HG02678 (cell line): ENCODE measurements around the gene MB.
"Not testable (repeated sequence)": the region's sequence is repeated elsewhere in the genome, so short reads cannot be mapped to it uniquely, and the experiment has no call there.

Experiments
- ATAC-seq: cut with Tn5 transposase; IDR thresholded peaks from one replicate; pipeline ENCODE4 v1.9.1; 2021; ENCODE audit warnings: mild to moderate bottlenecking, moderate library complexity; ENCODE audit not compliant: unreplicated experiment

Gene MB

GRCh38 chr22:35617137-35617755, at the start of gene MB:
TSS of gene MB (minus strand) at chr22:35617329. CDS start at chr22:35617257, 72 bp downstream.
- no peak for ATAC-seq

- not testable (repeated sequence) for ATAC-seq
Measured at GRCh38 chr22:35666699-35667098, 49.6 kb upstream of the MB start.

DNA sequence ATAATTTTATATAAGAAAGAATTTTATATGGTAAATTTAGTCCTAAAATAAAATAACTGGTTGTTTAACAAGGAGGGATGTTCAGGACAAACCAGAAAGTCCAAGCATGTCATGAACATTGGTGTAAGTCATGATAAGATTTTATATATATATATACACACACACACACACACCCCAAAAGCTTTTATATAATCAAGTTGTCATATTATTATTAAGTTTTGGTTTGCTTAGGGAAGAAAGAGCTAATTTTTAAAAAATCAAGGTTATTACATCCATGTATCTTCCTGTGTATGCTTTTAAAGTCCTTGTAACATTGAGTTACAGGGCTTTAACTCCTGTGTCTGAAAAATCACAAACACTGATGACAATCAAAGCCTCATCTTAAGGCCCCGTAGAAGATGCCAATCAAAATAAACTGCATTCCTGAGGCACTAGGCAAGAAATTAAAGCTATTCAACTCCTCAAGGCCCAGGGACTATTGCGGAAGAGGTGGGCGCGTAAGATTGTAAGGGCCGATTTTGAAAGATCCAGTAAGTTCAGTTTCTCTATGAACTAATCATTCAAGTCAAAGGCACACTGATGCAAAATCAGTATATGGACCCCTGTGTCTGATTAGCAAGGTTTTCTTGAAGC, 47.9 kb upstream of the MB start:
- no peak for ATAC-seq

GRCh38 chr22:35663371-35663770, 46.2 kb upstream of the MB start:
- no peak for ATAC-seq

DNA sequence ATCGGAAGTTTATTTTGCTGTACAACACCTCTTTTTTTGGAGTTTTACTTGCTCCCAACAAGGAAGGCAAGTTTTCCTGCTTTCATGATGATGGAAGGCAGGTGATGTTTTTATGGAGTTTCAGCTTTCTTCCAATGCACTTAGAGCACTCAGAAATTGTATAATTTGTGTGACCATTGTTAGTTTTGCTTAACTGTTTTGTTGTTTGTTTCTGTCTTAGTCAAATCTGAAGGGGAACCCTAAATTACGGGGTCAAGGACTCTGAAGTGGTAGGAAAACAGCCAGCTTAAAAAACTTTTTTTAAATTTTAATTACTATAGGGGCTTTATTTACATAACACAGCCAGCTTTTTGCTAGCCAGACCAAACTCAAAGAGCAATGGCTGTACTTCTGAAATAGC, 45.8 kb upstream of the MB start:
- no peak for ATAC-seq

DNA sequence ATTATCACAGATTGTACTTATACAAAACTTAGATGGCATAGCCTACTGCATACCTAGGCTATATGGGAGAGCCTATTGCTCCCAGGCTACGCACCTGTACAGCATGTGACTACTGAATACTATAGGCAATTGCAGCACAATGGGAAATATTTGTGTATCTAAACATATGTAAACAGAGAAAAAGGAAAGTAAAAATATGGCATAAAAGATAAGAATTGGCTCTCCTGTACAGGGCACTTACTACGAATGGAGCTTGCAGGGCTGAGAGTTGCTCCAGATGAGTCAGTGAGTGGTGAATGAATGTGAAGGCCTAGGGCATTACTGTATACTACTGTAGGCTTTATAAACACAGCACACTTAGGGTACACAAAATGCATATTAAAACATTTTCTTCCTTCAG, 44.3 kb upstream of the MB start:
- ATAC-seq = no peak

DNA sequence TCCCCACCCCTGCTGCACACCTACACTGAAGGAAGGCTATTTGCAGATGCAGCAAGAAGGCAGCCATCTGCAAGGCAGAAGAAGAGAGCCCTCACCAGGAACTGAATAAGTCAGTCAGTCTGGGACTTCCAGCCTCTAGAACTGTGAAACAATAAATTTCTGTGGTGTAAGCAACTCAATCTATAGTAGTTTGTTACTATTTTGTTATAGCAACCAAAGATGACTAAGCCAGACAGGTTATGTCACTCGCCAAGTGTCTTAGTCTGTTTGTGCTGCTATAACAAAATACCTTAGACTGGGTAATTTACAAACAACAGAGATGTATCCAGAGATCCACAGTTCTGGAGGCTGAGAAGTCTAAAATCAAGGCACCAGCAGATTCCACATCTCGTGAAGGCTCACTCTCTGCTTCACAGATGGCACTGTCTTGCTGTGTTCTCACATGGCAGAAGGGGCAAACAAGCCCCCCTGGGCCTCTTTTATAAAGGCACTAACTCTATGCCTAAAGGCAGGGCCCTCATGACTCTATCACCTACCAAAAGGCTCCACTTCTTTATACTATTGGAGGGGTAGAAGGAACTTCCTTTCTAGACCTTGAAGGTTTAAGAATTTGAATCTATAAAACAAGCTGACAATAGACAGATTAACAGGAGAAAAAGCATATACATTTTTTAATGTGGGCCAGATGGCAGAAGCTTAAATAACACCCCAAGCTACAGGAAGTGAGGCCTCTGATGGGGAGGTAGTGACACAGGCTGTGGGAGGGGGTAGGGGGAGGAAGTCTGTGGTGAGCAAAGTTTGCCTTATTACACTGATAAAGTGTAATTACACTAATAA, 43.4 kb upstream of the MB start:
- ATAC-seq = no peak

DNA sequence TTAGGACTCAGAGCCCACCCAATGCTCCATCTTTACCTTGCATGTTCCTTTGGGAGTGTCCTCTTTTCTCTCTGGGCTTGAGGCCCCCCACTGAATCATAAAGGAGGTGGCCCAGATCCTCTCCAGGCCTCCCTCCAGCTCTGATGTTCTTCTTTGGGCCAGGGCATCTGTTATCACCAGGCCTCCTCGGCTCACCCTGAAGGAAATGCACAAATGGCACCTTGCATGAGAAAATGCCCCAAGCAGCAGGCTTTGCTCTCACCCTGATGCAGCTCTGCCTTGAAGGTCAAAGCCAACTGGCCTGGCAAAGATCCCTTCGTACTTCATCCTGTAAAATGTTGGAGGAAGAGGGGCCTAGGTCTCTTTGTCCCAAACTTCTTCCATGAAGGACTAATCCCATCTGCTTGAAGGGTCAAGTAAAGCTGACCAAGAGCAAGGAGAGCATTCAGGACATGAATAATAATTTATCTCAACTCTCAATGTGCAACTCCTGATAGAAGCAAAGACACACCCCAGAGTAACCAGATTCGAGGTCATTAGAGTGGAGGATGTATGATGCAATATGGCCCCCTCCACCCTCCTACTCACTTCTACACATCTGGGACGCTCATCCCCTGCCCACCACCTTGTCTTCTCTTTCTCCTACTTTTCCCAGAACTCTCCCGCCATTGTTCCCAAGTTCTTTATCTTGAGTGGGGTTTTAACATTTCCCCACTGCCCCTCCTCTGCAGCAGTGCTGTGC, 40.6 kb upstream of the MB start:
- no peak for ATAC-seq

DNA sequence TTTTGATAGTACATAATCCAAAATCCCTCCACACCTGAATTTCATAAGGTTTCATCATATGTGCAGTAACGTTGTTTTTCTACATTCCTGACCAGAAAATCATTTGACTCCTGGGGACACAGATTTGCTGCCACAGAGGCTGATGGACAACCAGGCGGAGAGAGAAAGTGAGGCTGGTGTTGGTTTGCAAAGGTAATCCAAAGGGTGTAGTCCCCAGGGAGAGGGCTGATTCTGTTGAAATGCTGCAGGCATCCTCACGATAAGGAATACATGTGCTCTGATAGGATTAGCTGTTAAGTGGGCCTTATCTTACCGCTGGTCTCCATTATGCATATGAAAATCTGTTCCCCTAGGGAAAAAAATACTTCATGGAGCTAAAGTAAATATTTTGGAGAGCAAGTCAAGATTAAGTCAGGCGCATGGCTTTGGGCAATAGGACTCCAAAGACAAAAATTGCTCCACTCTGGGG, 39.2 kb upstream of the MB start:
- no peak for ATAC-seq

DNA sequence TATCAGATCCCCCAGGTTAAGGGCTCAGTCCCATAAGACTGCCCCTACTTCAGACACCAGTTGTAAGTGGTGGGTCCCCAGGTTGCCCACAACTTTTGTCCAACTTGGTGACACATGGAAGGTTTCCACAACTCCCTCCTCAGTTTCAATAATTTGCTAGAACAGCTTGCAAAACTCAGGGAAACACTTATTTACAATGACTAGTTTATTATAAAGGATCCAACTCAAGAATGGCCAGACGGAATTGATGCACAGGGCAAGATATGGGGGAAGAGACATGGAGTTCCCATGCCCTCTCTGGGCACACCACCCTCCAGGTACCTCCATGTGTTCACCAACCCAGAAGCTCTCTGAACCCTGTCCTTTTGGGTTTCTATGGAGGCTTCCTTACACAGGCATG, 36.7 kb upstream of the MB start:
- no peak for ATAC-seq

DNA sequence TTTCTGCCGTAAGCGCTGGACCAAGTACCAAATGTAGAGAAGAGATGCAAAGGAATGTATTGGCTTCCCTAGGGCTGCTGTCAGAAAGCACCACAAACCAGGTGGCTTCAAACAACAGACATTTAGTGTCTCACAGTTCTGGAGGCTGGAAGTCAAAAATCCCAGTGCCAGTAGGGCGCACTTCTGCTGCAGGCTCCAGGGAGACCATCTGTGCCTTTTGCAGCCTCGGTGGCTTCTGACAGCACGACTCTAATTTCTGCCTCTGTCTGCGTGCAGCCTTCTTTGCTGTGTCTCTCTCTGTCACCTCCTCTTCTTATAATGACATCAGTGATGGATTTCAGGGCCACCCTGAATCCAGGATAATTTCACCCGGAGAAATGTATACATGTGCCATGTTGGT, 34.0 kb upstream of the MB start:
- ATAC-seq = no peak

DNA sequence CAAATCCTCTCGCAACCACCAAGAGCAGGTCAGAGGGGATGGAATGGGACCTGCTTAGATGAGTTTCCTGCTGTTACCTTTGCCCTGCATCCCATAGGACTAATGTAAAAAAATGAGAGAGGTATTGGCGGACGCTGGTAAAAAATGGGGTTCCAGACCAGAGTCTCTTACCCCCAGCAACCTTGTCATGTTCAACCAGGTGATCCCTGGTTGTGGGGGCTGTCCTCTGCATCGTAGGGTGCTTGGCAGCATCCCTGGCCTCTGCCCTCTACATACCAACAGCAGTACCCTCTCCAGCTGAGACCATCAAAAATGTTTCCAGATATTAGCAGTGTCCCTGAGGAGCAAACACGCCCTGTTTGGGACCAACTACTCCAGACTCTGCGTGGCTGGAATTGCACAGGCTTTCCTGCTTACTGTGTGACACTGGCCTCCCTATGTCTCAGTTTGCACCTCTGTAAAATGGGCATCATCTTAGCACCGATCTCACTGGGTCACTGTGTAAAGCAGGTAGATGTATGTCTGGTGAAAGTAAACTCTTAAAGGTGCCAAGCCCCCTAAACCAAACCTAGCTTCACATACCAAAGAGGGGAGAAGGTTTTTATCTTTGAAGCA, 32.6 kb upstream of the MB start:
- ATAC-seq = no peak

GRCh38 chr22:35649026-35649553, 32.0 kb upstream of the MB start:
- no peak for ATAC-seq

DNA sequence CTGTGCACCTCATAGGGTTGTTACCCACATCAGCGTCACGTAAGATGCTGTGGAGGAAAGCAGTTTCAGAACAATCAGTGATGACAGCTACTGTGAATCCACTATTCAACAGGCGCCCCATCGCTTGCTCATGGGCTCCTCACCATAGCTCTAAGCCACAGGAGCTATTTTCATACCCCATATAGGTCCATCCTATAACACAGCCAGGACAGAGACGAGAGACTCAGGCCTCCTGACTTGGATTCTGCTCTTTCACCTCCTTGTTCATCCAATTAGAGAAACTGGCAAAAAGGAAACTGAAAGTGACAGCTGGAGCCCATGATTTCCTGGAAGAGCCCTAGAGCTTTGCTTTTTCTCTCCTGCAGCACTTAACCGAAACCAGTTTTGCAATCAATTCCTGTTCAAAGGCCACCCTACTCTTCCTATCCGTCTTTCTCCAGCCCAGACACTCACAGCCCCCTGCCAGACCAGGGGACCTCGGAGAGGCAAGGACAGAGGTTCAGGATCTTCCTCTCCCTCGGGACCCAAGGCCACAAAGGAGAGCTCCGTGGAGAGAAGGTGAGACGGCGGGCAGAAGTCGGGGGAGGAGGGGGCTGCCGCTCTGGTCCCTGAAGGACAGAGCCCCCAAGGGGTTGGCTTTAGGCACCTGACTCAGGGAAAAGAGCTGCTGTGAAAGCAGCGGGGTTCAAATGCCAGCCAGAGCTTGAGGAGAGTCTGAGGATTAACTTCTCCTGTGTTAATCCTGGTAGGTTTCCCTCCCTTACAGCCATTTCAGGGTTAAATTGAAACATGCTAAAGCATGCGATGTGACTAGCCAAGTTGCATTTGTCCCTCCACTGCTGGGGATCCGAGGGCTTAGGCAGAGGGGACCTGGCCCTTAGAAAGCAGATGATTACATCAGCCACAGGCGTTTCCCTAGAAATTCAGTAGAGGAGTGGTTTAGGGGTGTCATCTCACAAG, 31.2 kb upstream of the MB start, which contains the start of gene APOL6:
Gene APOL6, plus strand, starts transcription at position 381 of the 960 bp plus-strand sequence. CDS start 7,980 bp downstream, outside the sequence.
- ATAC-seq = peak; percentile 60

DNA sequence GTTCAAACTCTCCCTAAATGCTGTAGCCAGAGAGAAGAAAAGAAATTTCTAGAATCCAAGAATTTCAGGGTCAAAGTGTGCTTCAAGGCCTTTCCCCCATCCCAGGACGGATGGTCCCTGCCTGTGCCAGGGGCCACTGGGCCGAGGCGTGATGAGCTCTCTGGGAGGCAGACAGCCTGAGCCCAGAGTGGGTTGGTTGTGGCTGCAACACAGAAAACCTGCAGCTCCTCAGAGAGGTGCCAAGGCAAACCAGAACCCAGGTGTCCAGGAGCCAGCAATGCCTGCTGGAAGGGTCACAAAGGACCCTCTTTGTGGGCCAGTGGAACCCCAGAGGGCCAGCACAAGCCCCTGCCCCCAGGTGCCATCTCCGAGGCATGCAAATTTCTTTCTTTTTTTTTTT, 28.5 kb upstream of the MB start:
- ATAC-seq = no peak

DNA sequence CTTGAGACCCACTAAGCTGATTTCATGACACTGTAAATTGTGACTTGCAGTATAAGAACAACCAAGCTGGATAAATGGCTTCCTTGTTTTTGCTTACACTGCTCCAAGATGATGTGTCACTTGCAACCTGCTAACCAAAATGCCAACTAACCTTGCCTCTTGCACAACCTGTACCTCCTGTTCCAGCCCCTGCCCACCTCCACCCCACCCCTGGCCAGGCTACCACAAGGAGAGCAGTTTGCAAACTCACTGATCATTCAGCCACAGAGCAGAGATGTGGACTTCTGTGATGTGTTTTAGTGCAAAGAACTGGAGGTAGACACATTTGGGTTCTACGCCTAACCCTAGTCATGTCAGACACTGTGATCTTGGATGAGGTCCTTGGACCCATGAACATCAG, 26.9 kb upstream of the MB start:
- ATAC-seq = no peak

- ATAC-seq = no peak
Measured at GRCh38 chr22:35642305-35642741, 25.2 kb upstream of the MB start.

DNA sequence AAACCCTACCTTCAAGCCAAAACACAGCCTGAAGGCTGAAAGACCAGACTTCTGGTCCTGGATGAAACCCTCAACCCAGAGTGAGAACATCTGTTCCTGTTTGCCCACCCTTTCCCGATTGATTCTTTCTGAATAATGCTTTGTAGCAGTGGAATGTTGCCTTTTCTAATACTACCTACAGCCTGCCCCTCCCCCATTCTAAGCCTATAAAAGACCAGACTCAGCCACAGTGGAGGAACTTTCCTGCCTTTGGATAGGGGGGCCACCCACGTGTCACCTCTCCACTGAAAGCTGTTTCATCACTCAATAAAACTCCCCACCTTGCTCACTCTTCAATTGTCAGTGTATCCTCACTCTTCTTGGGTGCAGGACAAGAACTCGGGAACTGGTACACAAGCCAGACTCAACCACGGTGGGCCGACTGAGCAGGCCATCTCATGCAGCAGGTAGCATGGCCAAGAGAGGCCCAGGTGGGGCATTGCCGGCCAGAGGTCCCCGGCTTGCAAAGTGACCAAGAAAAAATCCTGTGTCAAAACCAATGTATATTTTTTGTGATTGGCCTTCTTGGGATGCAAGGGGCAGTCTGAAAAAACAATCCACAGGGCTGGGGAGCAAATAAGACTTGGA, 24.5 kb upstream of the MB start:
- ATAC-seq = no peak

DNA sequence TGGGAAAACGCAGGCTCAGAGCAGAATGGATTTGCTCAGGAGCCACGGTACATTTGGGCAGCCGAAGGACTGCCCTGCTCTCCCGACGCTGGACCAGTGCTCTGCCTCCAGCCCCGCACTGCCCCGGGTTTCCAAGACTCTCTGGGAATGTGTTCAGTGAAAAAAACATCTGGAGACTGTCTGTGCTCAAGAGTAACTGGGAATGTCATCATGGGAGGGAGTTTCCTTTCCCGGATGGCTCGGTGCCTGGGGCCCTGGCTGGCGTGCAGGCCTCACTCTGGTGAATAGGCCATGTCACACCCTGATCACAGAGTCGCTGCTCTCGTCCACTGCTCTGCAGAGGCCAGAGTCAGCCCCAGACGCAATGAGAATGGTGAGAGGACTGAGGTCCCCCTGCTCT, 21.3 kb upstream of the MB start:
- ATAC-seq = no peak
